CD4-positive, alpha-beta T cell (primary cell): ENCODE measurements around the gene TRMT44. TPM values are rescaled to one million over a fixed set of nuclear protein-coding genes. Genes with fewer than 3 reads are reported as not detected.

ENCODE experiments used
- ATAC-seq: fragments of 200-7000 bp; cut with Tn5 transposase; one replicate; pipeline ENCODE4 v1.10.0; 2022; ENCODE audit warnings: mild to moderate bottlenecking; ENCODE audit not compliant: poor library complexity
- CTCF ChIA-PET: fragments of 350-600 bp; sonication (Branson Sonifier 250); formaldehyde crosslinking; loops from one replicate; lab custom pipeline; 2021; ENCODE audit warnings: antibody characterized with exemption, inconsistent platforms; lab: Charles Lee
- POLR2A ChIA-PET: fragments of 350-600 bp; sonication (Branson Sonifier 250); formaldehyde crosslinking; loops from one replicate; lab custom pipeline; 2021; ENCODE audit warnings: antibody characterized with exemption, inconsistent platforms; lab: Charles Lee
- DNase-seq, 14 experiments: peaks; one replicate each; pipeline ENCODE4 v3.0.0-alpha.2; 2013 to 2020; ENCODE audit warnings: mixed read lengths in 2 of 14
- H3K27ac ChIP-seq, 2 donors: one replicate each; pipeline versions ENCODE4 v1.5.1 to v1.7.0; 2013; ENCODE audit warnings: low read length in 2 of 2, low read depth in 1 of 2, mild to moderate bottlenecking in 1 of 2
- H3K27me3 ChIP-seq, 2 experiments: 1 replicate in 1 of 2; 2 replicates in 1 of 2; pipeline versions ENCODE4 v1.6.1 to v1.7.0; 2013; ENCODE audit warnings: low read length in 2 of 2, control low read depth in 1 of 2, mild to moderate bottlenecking in 1 of 2, moderate library complexity in 1 of 2; ENCODE audit not compliant: insufficient read depth in 2 of 2, control insufficient read depth in 1 of 2
- H3K36me3 ChIP-seq: one replicate; pipeline ENCODE4 v1.6.1; 2013; ENCODE audit warnings: low read length, control low read depth; ENCODE audit not compliant: insufficient read depth
- H3K4me1 ChIP-seq: one replicate; pipeline ENCODE4 v1.6.1; 2013; ENCODE audit warnings: low read length, control low read depth; ENCODE audit not compliant: insufficient read depth
- H3K4me3 ChIP-seq: one replicate; pipeline ENCODE4 v1.5.1; 2013; ENCODE audit warnings: mild to moderate bottlenecking, low read length, moderate library complexity
- H3K9me3 ChIP-seq, 2 experiments: 1 replicate in 1 of 2; 2 replicates in 1 of 2; pipeline versions ENCODE4 v1.6.1 to v1.7.0; 2013; ENCODE audit warnings: low read length in 2 of 2, mild to moderate bottlenecking in 2 of 2, control low read depth in 1 of 2, moderate library complexity in 1 of 2; ENCODE audit not compliant: control insufficient read depth in 1 of 2, insufficient read depth in 1 of 2
- H3K27ac Mint-ChIP-seq: one replicate; pipeline ENCODE4 v1.8.0; 2020; ENCODE audit warnings: mixed read lengths
- H3K27me3 Mint-ChIP-seq: one replicate; pipeline ENCODE4 v1.8.0; 2021; ENCODE audit warnings: mixed read lengths
- H3K36me3 Mint-ChIP-seq: one replicate; pipeline ENCODE4 v1.8.0; 2021; ENCODE audit warnings: low read depth, mixed read lengths
- H3K4me1 Mint-ChIP-seq: one replicate; pipeline ENCODE4 v1.8.0; 2021; ENCODE audit warnings: low read depth, mixed read lengths
- H3K4me3 Mint-ChIP-seq: one replicate; pipeline ENCODE4 v1.8.0; 2020; ENCODE audit warnings: mild to moderate bottlenecking, mixed read lengths
- H3K9me3 Mint-ChIP-seq: one replicate; pipeline ENCODE4 v1.8.0; 2020; ENCODE audit warnings: mixed read lengths
- intact Hi-C, 2 experiments: fragments of 100-400 bp; cut with DNase I in 1 of 2; cut with micrococcal nuclease in 1 of 2; formaldehyde crosslinking; loops; one replicate each; pipeline versions ENCODE4 v1.15.1 to v1.9.0; 2023 to 2025; cut with DNase I, micrococcal nuclease
- total RNA-seq, 174 experiments: library from RNA in 2 of 174; stranded (reverse) in 2 of 174; gene quantifications; one replicate each; pipeline ENCODE4 v1.2.3 and lab custom pipeline; 2021 to 2026
- TF ChIP-seq, protein P1 (sequence below): fragments of 200-600 bp; IDR thresholded peaks from one replicate; pipeline ENCODE4 v1.8.0; 2022; ENCODE audit warnings: antibody characterized with exemption, mild to moderate bottlenecking

Gene TRMT44
- total RNA-seq, 2 experiments from 2014 or later = 25.6 to 29.2 TPM

- no peaks in the 10 kb centered on the region for H3K27me3 Mint-ChIP-seq
- CTCF ChIA-PET = no interaction called here
These were observed 32.8 kb downstream of the TRMT44 start for GRCh38 chr4:8473198-8473919.

GRCh38 chr4:8473920-8474590, 33.5 kb downstream of the TRMT44 start:
- Mint-ChIP-seq H3K27me3 (no peaks in the 10 kb centered on the region), H3K4me1 (no peaks in the 10 kb centered on the region)
- peaks cover 23% of the 10 kb centered on the region for H3K36me3 ChIP-seq

More at GRCh38 chr4:8473198-8473919, 32.8 kb downstream of the TRMT44 start:
- Histone ChIP-seq H3K36me3 (peaks cover 28% of the 10 kb centered on the region), H3K4me3 (no peak overlapping the region), H3K9me3 (no peaks in the 10 kb centered on the region), H3K27ac (no peak overlapping the region), H3K4me1 (no peaks in the 10 kb centered on the region), H3K27me3 (no peaks in the 10 kb centered on the region)
- peaks cover 33% of the 10 kb centered on the region for H3K36me3 Mint-ChIP-seq
- H3K4me1 Mint-ChIP-seq = no peaks in the 10 kb centered on the region
- no peak overlapping the region for H3K27ac Mint-ChIP-seq
- POLR2A ChIA-PET = no interaction called here
- ATAC-seq (no peak), DNase-seq (no peak)
- no peak overlapping the region for H3K4me3 Mint-ChIP-seq
- TF ChIP-seq, protein P1, sequence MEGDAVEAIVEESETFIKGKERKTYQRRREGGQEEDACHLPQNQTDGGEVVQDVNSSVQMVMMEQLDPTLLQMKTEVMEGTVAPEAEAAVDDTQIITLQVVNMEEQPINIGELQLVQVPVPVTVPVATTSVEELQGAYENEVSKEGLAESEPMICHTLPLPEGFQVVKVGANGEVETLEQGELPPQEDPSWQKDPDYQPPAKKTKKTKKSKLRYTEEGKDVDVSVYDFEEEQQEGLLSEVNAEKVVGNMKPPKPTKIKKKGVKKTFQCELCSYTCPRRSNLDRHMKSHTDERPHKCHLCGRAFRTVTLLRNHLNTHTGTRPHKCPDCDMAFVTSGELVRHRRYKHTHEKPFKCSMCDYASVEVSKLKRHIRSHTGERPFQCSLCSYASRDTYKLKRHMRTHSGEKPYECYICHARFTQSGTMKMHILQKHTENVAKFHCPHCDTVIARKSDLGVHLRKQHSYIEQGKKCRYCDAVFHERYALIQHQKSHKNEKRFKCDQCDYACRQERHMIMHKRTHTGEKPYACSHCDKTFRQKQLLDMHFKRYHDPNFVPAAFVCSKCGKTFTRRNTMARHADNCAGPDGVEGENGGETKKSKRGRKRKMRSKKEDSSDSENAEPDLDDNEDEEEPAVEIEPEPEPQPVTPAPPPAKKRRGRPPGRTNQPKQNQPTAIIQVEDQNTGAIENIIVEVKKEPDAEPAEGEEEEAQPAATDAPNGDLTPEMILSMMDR = no peak
- H3K9me3 Mint-ChIP-seq = no peaks in the 10 kb centered on the region
- intact Hi-C loops = no loop called here

GRCh38 chr4:8474856-8475255, 34.3 kb downstream of the TRMT44 start:
- no peaks in the 10 kb centered on the region for H3K4me1 Mint-ChIP-seq
- intact Hi-C loops = no loop called here
- Histone ChIP-seq H3K36me3 (peaks cover 17% of the 10 kb centered on the region), H3K27me3 (no peaks in the 10 kb centered on the region), H3K4me1 (no peaks in the 10 kb centered on the region), H3K9me3 (no peaks in the 10 kb centered on the region), H3K27ac (no peak overlapping the region), H3K4me3 (no peak overlapping the region)
- CTCF ChIA-PET = no interaction called here
- H3K27me3 Mint-ChIP-seq = no peaks in the 10 kb centered on the region
- POLR2A ChIA-PET = no interaction called here
- H3K4me3 Mint-ChIP-seq = no peak overlapping the region
- TF ChIP-seq, protein P1 = no peak
- DNase-seq = no peak
- H3K27ac Mint-ChIP-seq = no peak overlapping the region
- ATAC-seq = no peak
- no peaks in the 10 kb centered on the region for H3K9me3 Mint-ChIP-seq
- peaks cover 22% of the 10 kb centered on the region for H3K36me3 Mint-ChIP-seq

More at GRCh38 chr4:8473920-8474590, 33.5 kb downstream of the TRMT44 start:
- Mint-ChIP-seq H3K27ac (no peak overlapping the region), H3K36me3 (peaks cover 26% of the 10 kb centered on the region), H3K9me3 (no peaks in the 10 kb centered on the region), H3K4me3 (no peak overlapping the region)
- CTCF ChIA-PET = no interaction called here
- POLR2A ChIA-PET = no interaction called here
- DNase-seq (no peak), ATAC-seq (no peak)
- no peaks in the 10 kb centered on the region for H3K27me3 ChIP-seq
- H3K4me1 ChIP-seq = no peaks in the 10 kb centered on the region
- TF ChIP-seq, protein P1 = no peak
- no peak overlapping the region for H3K27ac ChIP-seq
- no peak overlapping the region for H3K4me3 ChIP-seq
- intact Hi-C loops = no loop called here
- no peaks in the 10 kb centered on the region for H3K9me3 ChIP-seq
